Liver (tissue), 9 donors: ENCODE measurements around the gene NOTCH1. TPM values are rescaled to one million over a fixed set of nuclear protein-coding genes. Genes with fewer than 3 reads are reported as not detected.

ENCODE experiments used
- DNase-seq: peaks from one replicate; pipeline ENCODE4 v3.0.0-alpha.2; 2017; ENCODE audit warnings: low spot score
- H3K27ac ChIP-seq, 2 donors: one replicate each; pipeline ENCODE4 v1.7.0; 2013; ENCODE audit warnings: inconsistent platforms in 2 of 2, low read length in 2 of 2, control low read depth in 1 of 2, low read depth in 1 of 2, mild to moderate bottlenecking in 1 of 2
- H3K27me3 ChIP-seq, 4 donors: one replicate each; pipeline versions ENCODE4 v1.6.1 to v1.7.0; 2013; ENCODE audit warnings: low read length in 3 of 4, inconsistent platforms in 1 of 4, mild to moderate bottlenecking in 1 of 4, moderate library complexity in 1 of 4; ENCODE audit not compliant: control insufficient read depth in 4 of 4, insufficient read depth in 4 of 4
- H3K36me3 ChIP-seq, 4 donors: one replicate each; pipeline versions ENCODE4 v1.6.1 to v1.7.0; 2013; ENCODE audit warnings: low read length in 3 of 4, mild to moderate bottlenecking in 3 of 4, low read depth in 1 of 4, moderate library complexity in 1 of 4; ENCODE audit not compliant: control insufficient read depth in 4 of 4, insufficient read depth in 3 of 4
- H3K4me1 ChIP-seq, 4 donors: one replicate each; pipeline versions ENCODE4 v1.6.1 to v1.7.0; 2013; ENCODE audit warnings: low read length in 3 of 4, mild to moderate bottlenecking in 3 of 4, moderate library complexity in 1 of 4; ENCODE audit not compliant: control insufficient read depth in 4 of 4, insufficient read depth in 4 of 4
- H3K4me3 ChIP-seq, 3 donors: one replicate each; pipeline versions ENCODE4 v1.6.1 to v1.7.0; 2013; ENCODE audit warnings: low read length in 3 of 3, control low read depth in 1 of 3, low read depth in 1 of 3, mild to moderate bottlenecking in 1 of 3
- H3K9ac ChIP-seq, 2 donors: one replicate each; pipeline ENCODE4 v1.7.0; 2013; ENCODE audit warnings: low read length in 2 of 2, mild to moderate bottlenecking in 2 of 2, moderate library complexity in 2 of 2, control low read depth in 1 of 2, low read depth in 1 of 2
- H3K9me3 ChIP-seq, 4 donors: one replicate each; pipeline versions ENCODE4 v1.6.1 to v1.7.0; 2013; ENCODE audit warnings: low read length in 3 of 4; ENCODE audit not compliant: control insufficient read depth in 4 of 4
- EGR1 ChIP-seq, 2 donors: IDR thresholded peaks; 2 replicates each; pipeline ENCODE4 v1.6.1; 2016 to 2018; ENCODE audit warnings: antibody characterized with exemption in 2 of 2, low read depth in 2 of 2
- FOXA1 ChIP-seq: IDR thresholded peaks from 2 replicates; pipeline ENCODE4 v1.6.1; 2016; ENCODE audit warnings: antibody characterized with exemption
- FOXA2 ChIP-seq: IDR thresholded peaks from 2 replicates; pipeline ENCODE4 v1.6.1; 2016; ENCODE audit warnings: antibody characterized with exemption
- HNF4A ChIP-seq, 2 donors: conservative IDR thresholded peaks; 2 replicates each; pipeline ENCODE4 v1.6.1; 2016; ENCODE audit warnings: antibody characterized with exemption in 2 of 2, mild to moderate bottlenecking in 2 of 2
- NR2F2 ChIP-seq: IDR thresholded peaks from 2 replicates; pipeline ENCODE4 v1.6.1; 2016; ENCODE audit warnings: antibody characterized with exemption
- RAD21 ChIP-seq, 2 donors: IDR thresholded peaks; 2 replicates each; pipeline ENCODE4 v1.6.1; 2016; ENCODE audit warnings: antibody characterized with exemption in 2 of 2, mild to moderate bottlenecking in 2 of 2
- RXRA ChIP-seq, 2 donors: IDR thresholded peaks; 2 replicates each; pipeline ENCODE4 v1.6.1; 2017 to 2018; ENCODE audit warnings: antibody characterized with exemption in 2 of 2, mild to moderate bottlenecking in 1 of 2
- YY1 ChIP-seq: IDR thresholded peaks from 2 replicates; pipeline ENCODE4 v1.6.1; 2016; ENCODE audit warnings: antibody characterized with exemption, mild to moderate bottlenecking
- WGBS: extraction: QIAGEN DNeasy Blood & Tissue Kit; methylation state at CpG from one replicate; pipeline ENCODE4 v1.1.7; 2013; 5-methylcytosine and 5-hydroxymethylcytosine counted together
- polyA plus RNA-seq, 2 donors: library from polyadenylated mRNA; stranded (reverse) in 1 of 2; unstranded in 1 of 2; fragments of 200-250 nt in 1 of 2; fragments of >200 nt in 1 of 2; fragmentation: Nextera tagmentation in 1 of 2; extraction: Ambion mirVana in 1 of 2; gene quantifications; one replicate each; pipeline versions ENCODE4 v1.2.1 to v1.2.3, GENCODE V29; 2013 to 2015
- total RNA-seq, 2 donors: library from RNA; depleted of rRNA; stranded (reverse); fragments of >200 nt; gene quantifications; one replicate each; pipeline ENCODE4 v1.2.3, GENCODE V29; 2014
- TF ChIP-seq, protein P1 (sequence below): IDR thresholded peaks from 2 replicates; pipeline ENCODE4 v1.6.1; 2016; ENCODE audit warnings: antibody characterized with exemption
- TF ChIP-seq, protein P2 (sequence below): fragments of 150-350 bp; IDR thresholded peaks from 2 replicates; pipeline ENCODE4 v1.5.1; 2017; ENCODE audit warnings: improper control_type of control experiment, low read depth, low read length; ENCODE audit not compliant: missing input control
- TF ChIP-seq, protein P3 (sequence below): IDR thresholded peaks from 2 replicates; pipeline ENCODE4 v1.6.1; 2016; ENCODE audit warnings: antibody characterized with exemption
- donor health status: healthy.
- donor health status: healthy.
- donor health status: healthy.
- donor health status: healthy.
- donor health status: healthy.

NOTCH1 gene
- total and polyA plus RNA-seq, 4 donors = 2.4 to 22.3 (median 8.5) TPM

DNA sequence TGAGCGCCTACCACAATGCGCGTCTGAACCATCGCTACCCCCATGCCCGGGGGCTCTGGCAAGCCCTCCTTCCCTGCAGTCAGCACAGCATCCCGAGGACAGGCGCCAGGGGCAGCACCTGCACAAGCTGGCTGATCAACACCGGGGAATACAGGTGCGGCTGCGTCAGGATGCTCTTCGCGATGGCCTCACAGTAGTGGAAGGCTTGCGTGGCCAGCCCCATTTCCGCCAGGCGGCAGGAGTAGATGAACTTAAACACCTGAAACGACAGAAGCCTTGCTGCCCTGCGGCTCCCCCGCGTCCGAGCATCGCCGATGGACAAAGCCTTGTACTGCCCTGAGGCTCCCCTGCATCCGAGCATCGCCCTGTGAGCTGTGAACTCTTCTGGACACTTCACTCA is 88.5 kb downstream of the NOTCH1 start:
- H3K4me1 ChIP-seq = no peaks in the 10 kb centered on the region
- peaks cover 32 to 87% (median 72%) of the 10 kb centered on the region in 4 donors for H3K36me3 ChIP-seq
- no peak overlapping the region for H3K9ac ChIP-seq
- no peak for DNase-seq
- TF ChIP-seq RAD21 (IDR thresholded peaks at IDR 0.05) = no peak
- TF ChIP-seq FOXA1 = no peak
- no peak for TF ChIP-seq EGR1 (IDR thresholded peaks at IDR 0.05; ENCODE audit: low read depth in 2 of 2)
- TF ChIP-seq FOXA2 = no peak
- H3K9me3 ChIP-seq = no peaks in the 10 kb centered on the region
- no peak overlapping the region for H3K27ac ChIP-seq
- no peaks in the 10 kb centered on the region for H3K27me3 ChIP-seq
- whole genome bisulfite sequencing = 98% methylated on average over 24 of the region's 24 CpGs
- no peak overlapping the region for H3K4me3 ChIP-seq

DNA sequence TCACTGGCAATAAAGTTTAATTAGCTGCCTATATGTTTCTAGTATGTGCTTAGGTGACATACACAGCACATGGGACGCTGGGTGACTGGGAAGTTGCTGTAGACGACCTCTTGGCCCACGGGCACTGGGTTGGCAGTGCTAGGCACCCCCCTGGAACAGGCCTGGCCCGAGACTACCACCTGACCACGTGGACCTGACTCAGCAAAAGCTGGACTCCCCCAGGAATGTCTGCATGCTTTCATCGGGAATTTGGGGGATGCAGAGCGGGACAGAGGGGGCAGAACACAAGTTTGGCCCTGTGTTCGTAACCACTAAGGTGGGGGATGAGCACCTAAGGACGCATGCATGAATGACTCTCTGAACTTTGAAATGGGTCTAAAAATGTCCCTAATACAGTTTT is 89.6 kb downstream of the NOTCH1 start:
- Histone ChIP-seq H3K36me3 (peaks cover 32 to 87% (median 73%) of the 10 kb centered on the region in 4 donors), H3K27ac (no peak overlapping the region), H3K4me1 (no peaks in the 10 kb centered on the region), H3K9ac (no peak overlapping the region), H3K27me3 (no peaks in the 10 kb centered on the region), H3K4me3 (no peak overlapping the region), H3K9me3 (no peaks in the 10 kb centered on the region)
- 85% methylated on average over 9 of the region's 9 CpGs for WGBS
- TF ChIP-seq FOXA2 (no peak), YY1 (no peak)
- TF ChIP-seq, protein P1, sequence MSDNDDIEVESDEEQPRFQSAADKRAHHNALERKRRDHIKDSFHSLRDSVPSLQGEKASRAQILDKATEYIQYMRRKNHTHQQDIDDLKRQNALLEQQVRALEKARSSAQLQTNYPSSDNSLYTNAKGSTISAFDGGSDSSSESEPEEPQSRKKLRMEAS = no peak
- DNase-seq = no peak

DNA sequence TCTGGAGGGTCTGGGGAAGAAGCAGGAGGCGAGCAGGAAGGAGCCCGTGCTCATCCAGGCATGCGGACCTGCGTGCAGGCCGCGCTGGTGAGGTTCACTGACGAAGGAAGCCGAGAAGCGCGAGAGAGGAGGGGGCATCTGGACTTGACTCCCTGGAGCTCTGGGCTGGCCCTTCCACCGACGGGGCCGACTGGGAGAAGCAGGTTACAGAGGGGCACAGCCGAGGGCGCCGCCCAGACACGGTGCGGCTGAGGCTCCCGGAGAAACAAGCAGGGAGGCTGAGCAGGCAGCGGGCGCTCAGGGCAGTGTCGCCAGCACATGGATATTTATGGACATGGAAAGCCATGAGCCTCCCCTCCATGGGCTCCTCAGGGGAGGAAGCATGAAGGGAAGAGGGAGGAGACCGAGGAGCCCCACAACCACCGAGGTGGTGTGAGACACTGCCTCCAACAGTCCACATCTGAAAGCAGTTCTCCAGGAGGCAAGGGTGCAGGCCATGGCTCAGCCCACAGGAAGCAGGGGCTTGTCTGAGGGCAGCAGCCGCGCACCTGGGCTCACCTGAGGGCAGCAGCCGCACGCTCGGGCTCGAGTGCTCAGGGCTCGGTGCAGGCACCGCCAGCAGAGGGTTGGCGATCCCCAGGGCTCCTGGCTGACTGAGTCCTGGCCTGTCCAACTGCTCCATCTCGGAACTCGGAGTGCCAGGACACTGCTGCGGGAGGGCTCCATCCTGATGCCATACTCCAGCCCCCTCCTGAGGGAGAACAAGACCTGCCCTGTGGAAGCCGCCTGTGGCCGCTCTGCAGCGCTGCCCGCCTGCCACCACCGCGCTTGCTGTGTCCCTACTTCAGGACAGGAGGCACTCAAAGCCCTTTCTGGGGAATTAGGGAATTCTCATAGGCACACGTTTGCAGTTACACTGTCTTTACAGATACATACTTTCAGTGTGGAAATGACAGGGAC is 90.5 kb downstream of the NOTCH1 start:
- Histone ChIP-seq H3K27me3 (no peaks in the 10 kb centered on the region), H3K36me3 (peaks cover 33 to 87% (median 77%) of the 10 kb centered on the region in 4 donors), H3K9ac (no peak overlapping the region), H3K4me1 (no peaks in the 10 kb centered on the region), H3K27ac (no peak overlapping the region), H3K9me3 (no peaks in the 10 kb centered on the region), H3K4me3 (no peak overlapping the region)
- DNase-seq = no peak
- TF ChIP-seq NR2F2 = no peak
- no peak for TF ChIP-seq FOXA1
- no peak for TF ChIP-seq EGR1 (IDR thresholded peaks at IDR 0.05; ENCODE audit: low read depth in 2 of 2)
- TF ChIP-seq, protein P2, sequence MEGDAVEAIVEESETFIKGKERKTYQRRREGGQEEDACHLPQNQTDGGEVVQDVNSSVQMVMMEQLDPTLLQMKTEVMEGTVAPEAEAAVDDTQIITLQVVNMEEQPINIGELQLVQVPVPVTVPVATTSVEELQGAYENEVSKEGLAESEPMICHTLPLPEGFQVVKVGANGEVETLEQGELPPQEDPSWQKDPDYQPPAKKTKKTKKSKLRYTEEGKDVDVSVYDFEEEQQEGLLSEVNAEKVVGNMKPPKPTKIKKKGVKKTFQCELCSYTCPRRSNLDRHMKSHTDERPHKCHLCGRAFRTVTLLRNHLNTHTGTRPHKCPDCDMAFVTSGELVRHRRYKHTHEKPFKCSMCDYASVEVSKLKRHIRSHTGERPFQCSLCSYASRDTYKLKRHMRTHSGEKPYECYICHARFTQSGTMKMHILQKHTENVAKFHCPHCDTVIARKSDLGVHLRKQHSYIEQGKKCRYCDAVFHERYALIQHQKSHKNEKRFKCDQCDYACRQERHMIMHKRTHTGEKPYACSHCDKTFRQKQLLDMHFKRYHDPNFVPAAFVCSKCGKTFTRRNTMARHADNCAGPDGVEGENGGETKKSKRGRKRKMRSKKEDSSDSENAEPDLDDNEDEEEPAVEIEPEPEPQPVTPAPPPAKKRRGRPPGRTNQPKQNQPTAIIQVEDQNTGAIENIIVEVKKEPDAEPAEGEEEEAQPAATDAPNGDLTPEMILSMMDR = no peak
- TF ChIP-seq, protein P3, sequence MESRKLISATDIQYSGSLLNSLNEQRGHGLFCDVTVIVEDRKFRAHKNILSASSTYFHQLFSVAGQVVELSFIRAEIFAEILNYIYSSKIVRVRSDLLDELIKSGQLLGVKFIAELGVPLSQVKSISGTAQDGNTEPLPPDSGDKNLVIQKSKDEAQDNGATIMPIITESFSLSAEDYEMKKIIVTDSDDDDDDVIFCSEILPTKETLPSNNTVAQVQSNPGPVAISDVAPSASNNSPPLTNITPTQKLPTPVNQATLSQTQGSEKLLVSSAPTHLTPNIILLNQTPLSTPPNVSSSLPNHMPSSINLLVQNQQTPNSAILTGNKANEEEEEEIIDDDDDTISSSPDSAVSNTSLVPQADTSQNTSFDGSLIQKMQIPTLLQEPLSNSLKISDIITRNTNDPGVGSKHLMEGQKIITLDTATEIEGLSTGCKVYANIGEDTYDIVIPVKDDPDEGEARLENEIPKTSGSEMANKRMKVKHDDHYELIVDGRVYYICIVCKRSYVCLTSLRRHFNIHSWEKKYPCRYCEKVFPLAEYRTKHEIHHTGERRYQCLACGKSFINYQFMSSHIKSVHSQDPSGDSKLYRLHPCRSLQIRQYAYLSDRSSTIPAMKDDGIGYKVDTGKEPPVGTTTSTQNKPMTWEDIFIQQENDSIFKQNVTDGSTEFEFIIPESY = no peak
- TF ChIP-seq RXRA (IDR thresholded peaks at IDR 0.05) = no peak
- no peak for TF ChIP-seq HNF4A (conservative IDR thresholded peaks at IDR 0.05)
- WGBS = 96% methylated on average over 43 of the region's 43 CpGs
